Stimulated activated naive CD4-positive, alpha-beta T cell treated with Interleukin-2 at 50 U/mL for 16 hours (primary cell): Measurements from ENCODE around the gene CELF1.
"Not testable (repeated sequence)": the region's sequence is repeated elsewhere in the genome, so short reads cannot be mapped to it uniquely, and the experiment has no call there.

Source experiments
- DNase-seq: peaks from one replicate; lab custom pipeline; 2025; lab: John Stamatoyannopoulos, UW

Gene CELF1

DNA sequence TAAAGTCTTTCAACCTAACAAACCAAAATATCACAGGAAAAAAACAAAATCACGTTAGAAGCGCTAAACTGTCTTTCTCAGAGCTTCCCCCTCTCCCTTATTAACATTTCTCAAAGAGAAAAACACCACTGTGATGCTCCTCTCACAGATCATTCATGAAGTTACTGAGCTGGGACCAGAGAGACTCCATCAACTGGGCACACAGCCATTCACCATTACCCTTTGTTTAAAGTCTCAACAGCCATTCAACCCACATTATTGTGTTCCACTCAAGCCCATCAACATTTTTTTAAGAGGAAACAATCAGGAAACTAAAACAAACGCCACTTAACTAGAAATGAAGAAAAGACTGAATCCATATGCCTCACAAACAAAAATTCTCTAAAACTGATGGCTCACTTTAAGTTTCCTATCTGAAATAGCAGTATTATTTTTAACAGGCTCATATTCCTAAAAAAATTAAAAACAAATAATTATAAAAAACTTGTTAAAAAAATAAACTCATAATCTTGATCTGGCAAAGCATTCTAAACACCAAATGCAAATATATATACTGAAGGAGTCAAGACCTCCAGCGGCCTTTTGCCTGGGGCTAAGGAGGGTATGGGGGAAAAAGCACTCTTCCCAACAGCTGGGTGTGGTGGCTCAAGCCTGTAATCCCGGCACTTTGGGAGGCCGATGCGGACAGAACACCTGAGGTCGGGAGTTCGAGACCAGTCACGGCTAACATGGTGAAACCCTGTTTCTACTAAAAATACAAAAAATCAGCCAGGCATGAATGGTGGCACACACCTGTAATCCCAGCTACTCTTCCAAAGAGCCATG, 14.0 kb downstream of the CELF1 start:
- no peak for DNase-seq

- no peak for DNase-seq
Observed at GRCh38 chr11:47536915-47537314, 16.0 kb downstream of the CELF1 start.

DNA sequence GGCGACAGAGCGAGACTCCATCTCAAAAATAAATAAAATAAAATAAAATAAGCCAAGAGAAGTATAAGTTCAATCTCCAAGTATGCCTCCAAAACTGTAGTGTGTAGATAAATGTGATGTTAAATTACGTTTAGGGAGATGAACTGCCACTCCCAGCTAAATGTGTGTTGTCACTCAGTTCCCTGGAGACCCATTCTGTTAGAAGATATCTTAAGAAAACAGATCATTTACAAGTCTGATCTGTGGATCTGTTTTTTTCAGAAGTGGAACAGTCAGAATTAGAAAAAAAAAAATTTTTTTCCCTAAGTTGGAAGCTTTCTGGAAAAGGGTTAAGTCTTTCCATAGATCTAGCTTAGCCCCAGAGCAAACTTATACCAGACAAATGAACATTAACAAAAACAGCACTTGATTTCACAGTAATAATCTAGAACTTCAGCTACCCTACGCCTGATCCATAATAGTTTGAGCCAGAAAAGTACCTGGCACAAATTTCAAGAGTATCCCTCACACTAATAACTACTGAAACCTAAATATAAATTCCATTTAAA, 18.2 kb downstream of the CELF1 start:
- no peak for DNase-seq

- no peak for DNase-seq
Observed at GRCh38 chr11:47533690-47534151, 19.2 kb downstream of the CELF1 start.

DNA sequence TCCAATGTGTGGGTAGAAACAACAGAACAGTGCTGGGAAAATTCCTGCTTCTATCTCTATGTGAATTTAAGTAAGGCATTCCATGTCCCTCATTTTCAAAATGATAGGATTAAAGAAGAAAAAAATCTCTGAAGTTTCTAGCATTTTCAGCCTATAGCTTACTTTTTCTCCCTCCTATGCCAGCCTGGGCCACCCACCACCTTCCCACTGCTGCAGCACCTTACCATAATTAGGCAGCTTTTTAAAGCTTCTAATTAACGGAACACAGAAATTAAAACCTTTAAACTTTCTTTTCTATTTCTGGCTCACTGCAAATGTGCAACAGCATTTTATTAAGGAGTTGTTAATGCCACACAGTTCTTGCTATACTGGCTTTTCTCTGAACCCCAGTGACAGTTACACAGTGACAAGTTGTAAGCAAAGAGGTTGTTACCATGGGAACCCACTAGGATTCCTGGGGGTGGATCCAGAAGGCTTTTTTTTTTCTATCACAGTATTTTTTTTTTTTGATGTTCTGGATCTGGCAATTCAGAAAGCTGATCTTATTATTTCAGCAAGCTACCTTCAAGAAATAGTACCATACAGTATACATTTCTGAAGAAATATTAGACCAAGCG, 20.2 kb downstream of the CELF1 start:
- no peak for DNase-seq

- DNase-seq: no peak
Observed at GRCh38 chr11:47531666-47532065, 21.3 kb downstream of the CELF1 start.

- not testable (repeated sequence) for DNase-seq
Observed at GRCh38 chr11:47530721-47531120, 22.2 kb downstream of the CELF1 start.

DNA sequence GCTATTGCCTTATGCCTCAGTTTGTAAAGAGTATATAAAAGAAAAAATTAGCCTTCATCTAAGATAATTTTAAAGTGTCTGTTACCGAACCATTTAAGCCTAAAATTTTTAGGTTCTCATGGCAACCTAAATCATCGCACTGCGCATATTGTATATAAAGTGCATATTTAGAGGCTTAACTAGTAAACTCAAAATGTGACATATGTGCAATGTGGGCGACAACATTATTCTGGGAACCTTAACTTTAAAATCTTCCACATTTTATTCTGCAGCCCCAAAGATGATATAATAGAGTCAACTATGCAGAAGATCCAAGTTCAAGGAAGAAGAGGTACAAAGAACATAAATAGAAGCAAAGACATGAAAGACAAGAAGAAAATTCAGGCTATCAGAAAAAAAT, 23.0 kb downstream of the CELF1 start:
- no peak for DNase-seq

GRCh38 chr11:47527186-47527585, 25.7 kb downstream of the CELF1 start:
- no peak for DNase-seq

DNA sequence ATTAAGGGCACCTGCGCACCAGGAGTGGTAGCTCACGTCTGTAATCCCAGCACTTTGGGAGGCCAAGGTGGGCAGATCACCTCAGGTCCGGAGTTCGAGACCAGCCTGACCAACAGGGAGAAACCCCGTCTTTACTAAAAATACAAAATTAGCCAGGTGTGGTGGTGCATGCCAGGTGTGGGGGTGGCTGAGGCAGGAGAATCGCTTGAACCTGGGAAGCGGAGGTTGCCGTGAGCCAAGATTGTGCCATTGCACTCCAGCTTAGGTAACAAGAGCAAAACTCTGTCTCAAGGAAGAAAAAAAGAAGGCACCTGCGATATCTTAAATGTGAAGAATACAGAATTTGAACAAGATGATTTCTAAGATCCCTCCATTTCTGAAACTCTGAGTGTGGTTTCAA, 26.9 kb downstream of the CELF1 start:
- DNase-seq: not testable (repeated sequence)

GRCh38 chr11:47524291-47524874, 28.5 kb downstream of the CELF1 start:
- DNase-seq: no peak

DNA sequence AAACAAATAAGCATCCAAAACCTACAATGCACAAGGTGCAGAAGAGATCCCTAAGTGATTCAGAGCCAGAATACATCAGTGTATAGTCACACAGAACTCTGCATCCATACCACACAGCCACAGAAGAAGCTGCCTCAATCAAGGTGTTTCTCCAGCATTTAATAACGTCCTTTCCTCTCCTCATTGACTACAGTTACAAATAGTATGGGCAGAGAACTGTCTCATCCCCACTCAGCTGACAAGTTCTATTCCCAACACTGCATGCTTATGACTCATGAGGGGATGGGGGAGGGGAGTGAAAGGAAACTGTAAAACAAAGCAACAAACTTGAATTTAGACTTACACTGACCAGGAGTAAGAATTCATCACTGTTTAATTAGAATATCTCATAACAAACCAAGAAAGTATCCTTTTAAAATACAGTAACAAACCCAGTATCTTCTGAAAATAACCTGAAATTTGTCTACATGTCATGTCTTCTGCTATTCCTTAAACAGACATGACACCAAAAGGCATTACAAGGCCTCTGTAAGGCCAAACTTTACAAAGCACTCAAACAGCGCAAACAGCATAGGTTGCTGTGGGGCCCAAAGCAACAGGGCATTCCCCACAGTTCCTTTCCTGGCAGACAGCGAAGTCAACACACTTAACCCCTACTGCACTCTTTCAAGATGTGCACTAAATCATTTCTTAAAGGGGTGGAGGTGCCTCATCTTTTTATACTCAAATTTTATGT, 29.3 kb downstream of the CELF1 start:
- no peak for DNase-seq

DNA sequence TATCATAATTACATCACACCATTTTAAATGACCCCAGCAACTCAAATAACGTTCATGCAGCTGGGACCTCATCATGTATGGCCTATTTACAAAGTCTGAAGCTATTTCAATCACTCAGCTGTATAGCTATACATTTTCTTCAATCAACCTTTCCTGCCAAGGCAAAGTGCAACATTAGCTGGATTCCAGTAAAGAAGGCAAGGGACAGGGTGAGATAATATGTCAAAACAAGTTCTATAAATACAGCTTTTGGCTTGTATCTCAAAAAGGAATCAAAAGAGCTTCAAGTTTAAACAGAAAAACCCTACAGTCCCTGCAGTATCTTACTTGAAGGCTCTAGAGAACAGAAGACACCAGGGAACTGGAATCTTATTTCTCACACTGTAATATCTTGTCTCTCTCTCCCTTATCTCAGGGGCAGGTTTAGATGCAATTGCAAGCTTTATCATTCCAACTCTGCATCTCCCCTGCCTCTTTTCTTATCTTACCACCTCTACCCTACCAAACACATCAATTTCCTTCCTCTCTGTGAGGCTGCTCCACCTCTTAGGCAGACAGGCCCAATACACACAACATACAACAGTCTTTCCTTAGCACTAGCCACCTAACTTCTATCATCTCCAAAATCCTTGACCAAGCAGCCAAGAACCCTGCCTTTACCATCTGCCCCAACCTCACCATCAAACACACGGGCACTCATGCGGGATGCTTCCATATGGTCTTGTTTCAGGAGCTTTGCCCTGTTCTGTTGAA, 34.5 kb downstream of the CELF1 start:
- no peak for DNase-seq

- DNase-seq: no peak
Observed at GRCh38 chr11:47516984-47517853, 35.7 kb downstream of the CELF1 start.

GRCh38 chr11:47516155-47516554, 36.8 kb downstream of the CELF1 start:
- DNase-seq: no peak

- peak; percentile 56 for DNase-seq
Observed at GRCh38 chr11:47514825-47515647, 37.9 kb downstream of the CELF1 start.

- no peak for DNase-seq
Observed at GRCh38 chr11:47512701-47513100, 40.2 kb downstream of the CELF1 start.

GRCh38 chr11:47511917-47512316, 41.0 kb downstream of the CELF1 start:
- no peak for DNase-seq

- no peak for DNase-seq
Observed at GRCh38 chr11:47510209-47510608, 42.7 kb downstream of the CELF1 start.
